Gastrocnemius medialis (tissue), 4 donors: Measurements from ENCODE around the gene IGSF9.

Experiments used
- CTCF ChIP-seq, 5 experiments: fragments of 450-650 bp in 3 of 5; fragments of 200-600 bp in 2 of 5; sonication (generic) in 2 of 5; IDR thresholded peaks in 4 of 5; conservative IDR thresholded peaks in 1 of 5; 1 replicate in 4 of 5; 2 replicates in 1 of 5; pipeline ENCODE4 v1.5.1; 2016 to 2019; ENCODE audit warnings: antibody characterized with exemption in 5 of 5, mild to moderate bottlenecking in 3 of 5, moderate library complexity in 3 of 5
- POLR2A ChIP-seq, 2 donors: fragments of 450-650 bp; IDR thresholded peaks; one replicate each; pipeline ENCODE4 v1.6.1; 2017; ENCODE audit warnings: antibody characterized with exemption in 2 of 2, mild to moderate bottlenecking in 2 of 2, moderate library complexity in 2 of 2

- TF ChIP-seq POLR2A (IDR thresholded peaks at IDR 0.05) (no peak), CTCF (IDR thresholded peaks at IDR 0.05 in 4 of 5, conservative IDR thresholded peaks at IDR 0.05 in 1 of 5) (no peak)
These were observed 8.2 kb downstream of the IGSF9 start for GRCh38 chr1:159937054-159937750.
